HG02678 (cell line): ENCODE data around the gene CPED1.
"Not testable (repeated sequence)": the region's sequence is repeated elsewhere in the genome, so short reads cannot be mapped to it uniquely, and the experiment has no call there.

ENCODE experiments used
- ATAC-seq: cut with Tn5 transposase; IDR thresholded peaks from one replicate; pipeline ENCODE4 v1.9.1; 2021; ENCODE audit warnings: mild to moderate bottlenecking, moderate library complexity; ENCODE audit not compliant: unreplicated experiment

CPED1 gene

GRCh38 chr7:121274467-121274866, 286.0 kb downstream of the CPED1 start:
- no peak for ATAC-seq

GRCh38 chr7:121275204-121275603, 286.7 kb downstream of the CPED1 start:
- no peak for ATAC-seq

GRCh38 chr7:121276313-121276712, 287.8 kb downstream of the CPED1 start:
- ATAC-seq: no peak

GRCh38 chr7:121278120-121279021, 289.9 kb downstream of the CPED1 start:
- ATAC-seq: peak; percentile 99

GRCh38 chr7:121279060-121279620, 290.6 kb downstream of the CPED1 start:
- ATAC-seq: no peak

- no peak for ATAC-seq
These were observed 291.3 kb downstream of the CPED1 start for GRCh38 chr7:121279822-121280221.

GRCh38 chr7:121280656-121281055, 292.1 kb downstream of the CPED1 start:
- ATAC-seq: no peak

GRCh38 chr7:121282129-121282528, 293.6 kb downstream of the CPED1 start:
- ATAC-seq: no peak

- no peak for ATAC-seq
These were observed 296.7 kb downstream of the CPED1 start for GRCh38 chr7:121285066-121285667.

GRCh38 chr7:121286186-121286585, 297.7 kb downstream of the CPED1 start:
- no peak for ATAC-seq

- ATAC-seq: no peak
These were observed 298.5 kb downstream of the CPED1 start for GRCh38 chr7:121286742-121287734.

GRCh38 chr7:121288894-121289293, 300.4 kb downstream of the CPED1 start:
- no peak for ATAC-seq

- not testable (repeated sequence) for ATAC-seq
These were observed 301.4 kb downstream of the CPED1 start for GRCh38 chr7:121289930-121290329.

GRCh38 chr7:121294448-121294992, 306.0 kb downstream of the CPED1 start:
- no peak for ATAC-seq

GRCh38 chr7:121297843-121298242, 309.3 kb downstream of the CPED1 start:
- no peak for ATAC-seq

- no peak for ATAC-seq
These were observed 310.3 kb downstream of the CPED1 start for GRCh38 chr7:121298831-121299239.

GRCh38 chr7:121300685-121301420, 312.3 kb downstream of the CPED1 start:
- no peak for ATAC-seq

- ATAC-seq: no peak
These were observed 313.1 kb downstream of the CPED1 start for GRCh38 chr7:121301446-121302213.

GRCh38 chr7:121302214-121302745, 313.8 kb downstream of the CPED1 start:
- ATAC-seq: peak; percentile 91
